OCI-LY7 (cell line): Measurements from ENCODE around the gene PEX11G. TPM values are rescaled to one million over a fixed set of nuclear protein-coding genes. Genes with fewer than 3 reads are reported as not detected.

Experiments used
- BruUV-seq: library from RNA; stranded (reverse); fragments of 400-500 nt; replicated peaks from 2 replicates; lab custom pipeline; 2021; lab: Mats Ljungman, UMichigan
- CTCF ChIA-PET: fragments of 300-600 bp; sonication (Branson Sonifier 250); formaldehyde crosslinking; loops from one replicate; lab custom pipeline; 2022; ENCODE audit warnings: antibody characterized with exemption; ENCODE audit not compliant: unreplicated experiment; lab: Charles Lee
- POLR2A ChIA-PET: fragments of 300-600 bp; sonication (Branson Sonifier 250); formaldehyde crosslinking; loops from one replicate; lab custom pipeline; 2022; ENCODE audit warnings: antibody characterized with exemption; lab: Charles Lee
- DNase-seq: peaks from one replicate; pipeline ENCODE4 v3.0.0-alpha.2; 2015; ENCODE audit warnings: low spot score
- H2AFZ ChIP-seq: fragments of 200-600 bp; sonication (generic), shearing (Covaris generic); 2 replicates; pipeline ENCODE4 v1.6.1; 2014; ENCODE audit warnings: mild to moderate bottlenecking, antibody characterized with exemption, low read length, moderate library complexity
- H3K27ac ChIP-seq: fragments of 200-600 bp; sonication (generic); 2 replicates; pipeline ENCODE4 v1.5.1; 2014; ENCODE audit warnings: mixed run types, low read depth, mild to moderate bottlenecking, moderate library complexity, low read length, inconsistent platforms; ENCODE audit not compliant: poor library complexity, severe bottlenecking
- H3K36me3 ChIP-seq: fragments of 200-600 bp; sonication (generic); 2 replicates; pipeline ENCODE4 v1.6.1; 2014; ENCODE audit warnings: mild to moderate bottlenecking, antibody characterized with exemption, low read length, moderate library complexity, mixed read lengths; ENCODE audit not compliant: insufficient read depth
- H3K4me1 ChIP-seq: fragments of 200-600 bp; sonication (generic); 2 replicates; pipeline ENCODE4 v1.5.1; 2014; ENCODE audit warnings: mild to moderate bottlenecking, low read length; ENCODE audit not compliant: insufficient read depth, poor library complexity, severe bottlenecking
- H3K4me2 ChIP-seq: fragments of 200-600 bp; sonication (generic); 2 replicates; pipeline ENCODE4 v1.6.1; 2014; ENCODE audit warnings: mild to moderate bottlenecking, low read length
- H3K4me3 ChIP-seq: fragments of 200-600 bp; sonication (generic); 2 replicates; pipeline ENCODE4 v1.5.1; 2014; ENCODE audit warnings: mild to moderate bottlenecking, low read depth, low read length; ENCODE audit not compliant: poor library complexity, severe bottlenecking
- H3K79me2 ChIP-seq: fragments of 200-600 bp; sonication (generic); 2 replicates; pipeline ENCODE4 v1.6.1; 2016; ENCODE audit warnings: low read depth, mild to moderate bottlenecking, low read length, moderate library complexity, mixed read lengths; ENCODE audit not compliant: insufficient read depth
- H3K9me2 ChIP-seq: fragments of 200-600 bp; sonication (generic); 2 replicates; pipeline ENCODE4 v1.6.1; 2016; ENCODE audit warnings: mild to moderate bottlenecking, low read length, mixed read lengths; ENCODE audit not compliant: insufficient read depth
- H3K9me3 ChIP-seq: fragments of 200-600 bp; sonication (generic); 2 replicates; pipeline ENCODE4 v1.6.1; 2014; ENCODE audit warnings: mild to moderate bottlenecking, mixed run types, low read length, mixed read lengths
- H4K20me1 ChIP-seq: fragments of 200-600 bp; sonication (generic); 2 replicates; pipeline ENCODE4 v1.6.1; 2014; ENCODE audit warnings: mild to moderate bottlenecking, antibody characterized with exemption, low read length, moderate library complexity, mixed read lengths; ENCODE audit not compliant: insufficient read depth
- CTCF ChIP-seq: fragments of 200-600 bp; sonication (generic); conservative IDR thresholded peaks from 2 replicates; pipeline ENCODE4 v1.5.1; 2014; ENCODE audit warnings: mild to moderate bottlenecking, antibody characterized with exemption, low read length, moderate library complexity, mixed read lengths
- EZH2phosphoT487 ChIP-seq: fragments of 200-600 bp; sonication (generic); IDR thresholded peaks from 2 replicates; pipeline ENCODE4 v1.6.1; 2018; ENCODE audit warnings: low read depth, borderline replicate concordance, mild to moderate bottlenecking, mixed run types, antibody characterized with exemption, low read length, moderate library complexity, mixed read lengths
- intact Hi-C: fragments of 100-400 bp; cut with micrococcal nuclease; formaldehyde crosslinking; loops from one replicate; pipeline ENCODE4 v1.10.0; 2022; ENCODE audit not compliant: unreplicated experiment
- total RNA-seq, 2 experiments: library from RNA; depleted of rRNA in 1 of 2; stranded (reverse); fragments of >200 nt in 1 of 2; shearing (Covaris generic) in 1 of 2; gene quantifications; 2 replicates each; pipeline ENCODE4 v1.2.3, GENCODE V29; 2014 to 2022

The PEX11G gene
- total RNA-seq, 2 experiments from 2014 or later: not detected

GRCh38 chr19:7524523-7524922 is 35.7 kb upstream of the PEX11G start:
- Histone ChIP-seq H2AFZ (no peak overlapping the region), H4K20me1 (no peaks in the 10 kb centered on the region), H3K9me3 (no peaks in the 10 kb centered on the region), H3K4me3 (no peak overlapping the region), H3K79me2 (no peaks in the 10 kb centered on the region), H3K9me2 (no peaks in the 10 kb centered on the region), H3K4me2 (no peak overlapping the region), H3K27ac (no peak overlapping the region), H3K4me1 (peaks cover 14% of the 10 kb centered on the region), H3K36me3 (0 out of 2 replicates have a peak, but pooled peaks cover under 1% of the 10 kb centered on the region)
- TF ChIP-seq EZH2phosphoT487: no peak
- TF ChIP-seq CTCF: no peak
- BruUV-seq: no TSS peak
- ChIA-PET CTCF (no interaction called here), POLR2A (no interaction called here)
- intact Hi-C loops: no loop called here
- DNase-seq: no peak

- intact Hi-C loops: loop anchor here (1.0 kb wide), 1 partner anchor 12 kb away; the partner anchor contains the start of gene PNPLA6
- Histone ChIP-seq H2AFZ (peak overlapping the region; percentile 34; the same call in 1 of the 2 replicates), H4K20me1 (no peaks in the 10 kb centered on the region), H3K4me3 (peak overlapping the region; percentile 78), H3K27ac (no peak overlapping the region), H3K79me2 (no peaks in the 10 kb centered on the region), H3K4me1 (peaks cover 14% of the 10 kb centered on the region), H3K4me2 (peak overlapping the region; percentile 74), H3K9me2 (no peaks in the 10 kb centered on the region), H3K9me3 (no peaks in the 10 kb centered on the region), H3K36me3 (no peaks in the 10 kb centered on the region)
- BruUV-seq: no TSS peak
- ChIA-PET CTCF (no interaction called here), POLR2A (interaction anchor here (0.6 to 1.7 kb wide), 4 partner anchors 9 to 82 kb away, joined by 3 to 7 read pairs (median 4); no protein-coding TSS in a partner anchor)
- TF ChIP-seq EZH2phosphoT487: no peak
- no peak for TF ChIP-seq CTCF
- no peak for DNase-seq
Observed at GRCh38 chr19:7522923-7523667, 34.3 kb upstream of the PEX11G start.
